ENCODE data around the gene PRKCSH. TPM values are rescaled to one million over a fixed set of nuclear protein-coding genes. Genes with fewer than 3 reads are reported as not detected.

The PRKCSH gene
- total RNA-seq, 1 experiment from 2014 or later, result 425 TPM

GRCh38 chr19:11390359-11390758 lies 45.1 kb upstream of the PRKCSH start:
- Histone ChIP-seq H2AFZ (ENCODE audit: low read depth, low read length, poor library complexity, severe bottlenecking) (no peak overlapping the region), H3K4me2 (ENCODE audit: low read length) (no peak overlapping the region), H3K27me3 (ENCODE audit: insufficient read depth, low read length) (no peaks in the 10 kb centered on the region), H4K20me1 (ENCODE audit: insufficient read depth) (no peaks in the 10 kb centered on the region), H3K27ac (ENCODE audit: low read depth, low read length) (no peak overlapping the region), H3K9me3 (ENCODE audit: control insufficient read depth in 1 of 2, insufficient read depth in 1 of 2, low read depth in 1 of 2, low read length in 2 of 2) (no peaks in the 10 kb centered on the region), H3K9ac (ENCODE audit: low read length) (no peak overlapping the region), H3K79me2 (ENCODE audit: insufficient read depth, low read length) (no peaks in the 10 kb centered on the region), H3K4me3 (replicated peaks in 1 of 2; ENCODE audit: low read depth in 1 of 2, low read length in 2 of 2) (no peak overlapping the region), H3K36me3 (ENCODE audit: control insufficient read depth in 1 of 2, insufficient read depth in 2 of 2, low read length in 2 of 2) (peaks cover 0 to 7% of the 10 kb centered on the region in 2 experiments; a peak in 3 of 4 replicates), H3K4me1 (ENCODE audit: control insufficient read depth in 1 of 2, insufficient read depth in 2 of 2, low read length in 2 of 2) (no peaks in the 10 kb centered on the region), H3K9me2 (ENCODE audit: insufficient read depth) (no peaks in the 10 kb centered on the region)
- 0 out of 2 replicates have a peak, but pooled peaks have one; percentile 15 for ATAC-seq
- CTCF ChIA-PET, result interaction anchor here (0.6 to 1.8 kb wide), 2 partner anchors 7 to 9 kb away, joined by 3 to 10 read pairs; no protein-coding TSS in a partner anchor
- intact Hi-C loops (cut with micrococcal nuclease), result no loop called here
- no peak for DNase-seq (ENCODE audit: low read depth, low spot score)
- RAD21 ChIA-PET (ENCODE audit: low non-redundant PET in 1 of 2, low total read pairs in 2 of 2, uncharacterized antibody in 2 of 2, unreplicated experiment in 2 of 2), result interaction anchor here in 1 of 2 experiments (0.7 kb wide), 1 partner anchor 29 kb away, joined by 5 read pairs; no protein-coding TSS in a partner anchor
- BruUV-seq (replicated peaks), result no TSS peak
- POLR2A ChIA-PET, result interaction anchor here (0.8 kb wide), 2 partner anchors 9 to 28 kb away, joined by 3 to 4 read pairs; no protein-coding TSS in a partner anchor
- TF ChIP-seq REST (IDR thresholded peaks at IDR 0.05; ENCODE audit: low read depth), result no peak
- TF ChIP-seq SRF (IDR thresholded peaks at IDR 0.05; ENCODE audit: low read depth), result no peak

DNA sequence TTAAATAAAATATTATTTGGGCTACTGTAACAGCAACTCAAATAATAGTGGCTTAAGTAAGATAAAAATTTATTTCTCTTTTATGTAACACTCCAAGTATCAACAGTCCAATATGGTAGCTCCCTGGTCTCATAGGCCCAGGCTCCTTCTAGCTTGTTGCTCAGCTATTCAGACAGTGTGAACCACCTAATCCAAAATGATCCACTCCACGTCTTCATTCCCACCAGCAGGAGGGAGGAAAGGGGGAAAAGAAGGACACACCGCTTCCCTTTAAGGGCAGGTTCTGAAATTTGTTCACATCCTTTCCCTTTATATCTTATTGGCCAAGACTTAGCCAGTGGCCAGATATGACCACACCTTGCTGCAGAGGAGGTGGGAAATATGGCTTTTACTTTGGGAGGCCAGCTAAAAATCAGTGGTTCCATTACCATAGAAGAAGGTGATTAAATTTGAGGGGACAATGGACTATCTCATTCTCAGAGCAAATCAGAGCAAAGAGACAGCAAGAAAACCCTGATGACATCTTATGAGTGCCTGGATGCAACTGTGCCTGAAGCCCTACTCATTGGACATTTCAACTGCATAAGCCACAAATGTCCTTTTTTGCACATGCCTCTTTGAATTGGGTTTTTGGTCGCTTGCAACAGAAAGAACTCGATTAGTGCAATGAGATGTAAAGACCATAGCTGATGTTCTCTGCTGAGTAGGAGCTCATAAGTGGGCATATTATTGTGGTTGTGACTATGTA lies 44.3 kb upstream of the PRKCSH start:
- no peak overlapping the region for H3K27ac ChIP-seq (ENCODE audit: low read depth, low read length)
- ATAC-seq (peak; percentile 59; the same call in 1 of the 2 replicates), DNase-seq (ENCODE audit: low read depth, low spot score) (no peak)
- H3K4me3 ChIP-seq (replicated peaks in 1 of 2; ENCODE audit: low read depth in 1 of 2, low read length in 2 of 2), result no peak overlapping the region
- H3K36me3 ChIP-seq (ENCODE audit: control insufficient read depth in 1 of 2, insufficient read depth in 2 of 2, low read length in 2 of 2), result peaks cover 0 to 7% of the 10 kb centered on the region in 2 experiments; a peak in 3 of 4 replicates
- CTCF ChIA-PET, result interaction anchor here (0.6 to 1.8 kb wide), 3 partner anchors 8 to 10 kb away, joined by 3 to 10 read pairs (median 4); no protein-coding TSS in a partner anchor
- no peaks in the 10 kb centered on the region for H4K20me1 ChIP-seq (ENCODE audit: insufficient read depth)
- H3K9me3 ChIP-seq (ENCODE audit: control insufficient read depth in 1 of 2, insufficient read depth in 1 of 2, low read depth in 1 of 2, low read length in 2 of 2), result no peaks in the 10 kb centered on the region
- H3K4me2 ChIP-seq (ENCODE audit: low read length), result no peak overlapping the region
- intact Hi-C loops (cut with micrococcal nuclease), result no loop called here
- POLR2A ChIA-PET, result interaction anchor here (0.8 kb wide), 2 partner anchors 10 to 28 kb away, joined by 3 to 4 read pairs; no protein-coding TSS in a partner anchor
- no peaks in the 10 kb centered on the region for H3K4me1 ChIP-seq (ENCODE audit: control insufficient read depth in 1 of 2, insufficient read depth in 2 of 2, low read length in 2 of 2)
- TF ChIP-seq SP1 (IDR thresholded peaks at IDR 0.05; ENCODE audit: low read depth) (no peak), POLR2A (IDR thresholded peaks at IDR 0.05; ENCODE audit: borderline replicate concordance, extremely low read depth, insufficient read depth, insufficient read length) (no peak), SIN3A (IDR thresholded peaks at IDR 0.05; ENCODE audit: low read depth) (no peak)
- H3K9me2 ChIP-seq (ENCODE audit: insufficient read depth), result no peaks in the 10 kb centered on the region
- BruUV-seq (replicated peaks), result no TSS peak
- no peaks in the 10 kb centered on the region for H3K79me2 ChIP-seq (ENCODE audit: insufficient read depth, low read length)
- RAD21 ChIA-PET (ENCODE audit: low non-redundant PET in 1 of 2, low total read pairs in 2 of 2, uncharacterized antibody in 2 of 2, unreplicated experiment in 2 of 2), result no interaction called here
- H3K27me3 ChIP-seq (ENCODE audit: insufficient read depth, low read length), result no peaks in the 10 kb centered on the region
- H2AFZ ChIP-seq (ENCODE audit: low read depth, low read length, poor library complexity, severe bottlenecking), result no peak overlapping the region
- H3K9ac ChIP-seq (ENCODE audit: low read length), result no peak overlapping the region

All from HCT116 (cell line).